Measurements from ENCODE around the gene U2AF2. TPM values are rescaled to one million over a fixed set of nuclear protein-coding genes. Genes with fewer than 3 reads are reported as not detected.

The U2AF2 gene
- total RNA-seq, 1 donor from 2014 or later = 194 TPM

GRCh38 chr19:55616395-55616875, 38.4 kb upstream of the U2AF2 start:
- Histone ChIP-seq H3K27ac (ENCODE audit: low read depth, low read length) (no peak overlapping the region), H2AFZ (ENCODE audit: low read depth, low read length) (no peak overlapping the region), H3K4me2 (ENCODE audit: low read length) (no peak overlapping the region), H3K36me3 (ENCODE audit: insufficient read depth, low read length) (no peaks in the 10 kb centered on the region), H3K79me2 (ENCODE audit: insufficient read depth, low read length) (peaks cover 15% of the 10 kb centered on the region), H3K4me1 (ENCODE audit: insufficient read depth, low read length) (no peaks in the 10 kb centered on the region), H3K9ac (ENCODE audit: low read length) (no peak overlapping the region), H4K20me1 (ENCODE audit: insufficient read depth, low read length) (peaks cover 23% of the 10 kb centered on the region), H3K9me3 (ENCODE audit: insufficient read depth, low read depth, low read length) (no peaks in the 10 kb centered on the region), H3K4me3 (ENCODE audit: insufficient read depth, low read depth, low read length) (no peak overlapping the region), H3K27me3 (ENCODE audit: insufficient read depth, low read length) (no peaks in the 10 kb centered on the region)
- Mint-ChIP-seq H3K4me3 (ENCODE audit: unreplicated experiment) (no peak overlapping the region), H3K4me1 (ENCODE audit: low read depth, unreplicated experiment) (peaks cover 8% of the 10 kb centered on the region), H3K36me3 (ENCODE audit: low read depth, unreplicated experiment) (peaks cover 6% of the 10 kb centered on the region), H3K9me3 (ENCODE audit: unreplicated experiment) (no peaks in the 10 kb centered on the region), H3K27ac (ENCODE audit: unreplicated experiment) (no peak overlapping the region), H3K27me3 (ENCODE audit: low read depth, unreplicated experiment) (no peaks in the 10 kb centered on the region)
- DNase-seq (ENCODE audit: low read depth) (no peak), FAIRE-seq (no peak)
- TF ChIP-seq CTCF (IDR thresholded peaks at IDR 0.05; ENCODE audit: insufficient read depth, low read depth, low read length) = no peak
- TF ChIP-seq EZH2 (IDR thresholded peaks at IDR 0.05; ENCODE audit: insufficient read depth, low read length) = no peak

DNA sequence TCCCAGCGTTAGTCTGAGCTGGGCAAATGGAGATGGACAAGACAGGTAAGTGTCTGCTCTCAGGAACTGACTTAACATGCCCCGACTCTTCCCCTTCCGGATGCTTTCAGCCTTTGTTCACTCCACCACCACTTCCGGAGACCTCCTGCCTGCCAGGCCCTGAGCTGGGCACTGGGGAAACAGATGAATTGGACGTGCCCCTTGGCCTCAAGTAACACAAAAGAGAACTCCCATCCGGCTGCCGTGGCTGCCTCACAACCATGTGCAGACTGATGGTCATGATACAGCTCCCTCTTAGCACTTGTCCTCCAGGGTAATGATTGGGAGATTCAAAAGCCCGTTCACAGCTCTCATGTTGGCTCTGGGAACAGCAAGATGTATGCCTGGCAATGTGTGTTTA, 37.4 kb upstream of the U2AF2 start:
- H3K9ac ChIP-seq (ENCODE audit: low read length) = no peak overlapping the region
- no peak overlapping the region for H3K4me2 ChIP-seq (ENCODE audit: low read length)
- FAIRE-seq (no peak), DNase-seq (ENCODE audit: low read depth) (no peak)
- no peaks in the 10 kb centered on the region for H3K36me3 ChIP-seq (ENCODE audit: insufficient read depth, low read length)
- peaks cover 6% of the 10 kb centered on the region for H3K36me3 Mint-ChIP-seq (ENCODE audit: low read depth, unreplicated experiment)
- no peak overlapping the region for H3K27ac Mint-ChIP-seq (ENCODE audit: unreplicated experiment)
- no peaks in the 10 kb centered on the region for H3K27me3 ChIP-seq (ENCODE audit: insufficient read depth, low read length)
- H3K27me3 Mint-ChIP-seq (ENCODE audit: low read depth, unreplicated experiment) = no peaks in the 10 kb centered on the region
- H3K4me1 ChIP-seq (ENCODE audit: insufficient read depth, low read length) = no peaks in the 10 kb centered on the region
- H3K9me3 ChIP-seq (ENCODE audit: insufficient read depth, low read depth, low read length) = no peaks in the 10 kb centered on the region
- TF ChIP-seq CTCF (IDR thresholded peaks at IDR 0.05; ENCODE audit: insufficient read depth, low read depth, low read length) (no peak), EZH2 (IDR thresholded peaks at IDR 0.05; ENCODE audit: insufficient read depth, low read length) (no peak)
- no peak overlapping the region for H3K4me3 Mint-ChIP-seq (ENCODE audit: unreplicated experiment)
- H3K4me3 ChIP-seq (ENCODE audit: insufficient read depth, low read depth, low read length) = no peak overlapping the region
- H2AFZ ChIP-seq (ENCODE audit: low read depth, low read length) = no peak overlapping the region
- H3K4me1 Mint-ChIP-seq (ENCODE audit: low read depth, unreplicated experiment) = peaks cover 6% of the 10 kb centered on the region
- H3K27ac ChIP-seq (ENCODE audit: low read depth, low read length) = no peak overlapping the region
- no peaks in the 10 kb centered on the region for H3K9me3 Mint-ChIP-seq (ENCODE audit: unreplicated experiment)
- H3K79me2 ChIP-seq (ENCODE audit: insufficient read depth, low read length) = peaks cover 6% of the 10 kb centered on the region
- peaks cover 13% of the 10 kb centered on the region for H4K20me1 ChIP-seq (ENCODE audit: insufficient read depth, low read length)

GRCh38 chr19:55618426-55618825, 36.4 kb upstream of the U2AF2 start:
- H3K4me3 Mint-ChIP-seq (ENCODE audit: unreplicated experiment) = no peak overlapping the region
- no peak overlapping the region for H2AFZ ChIP-seq (ENCODE audit: low read depth, low read length)
- no peaks in the 10 kb centered on the region for H3K9me3 ChIP-seq (ENCODE audit: insufficient read depth, low read depth, low read length)

More at GRCh38 chr19:55618426-55618825, 36.4 kb upstream of the U2AF2 start:
- Mint-ChIP-seq H3K27me3 (ENCODE audit: low read depth, unreplicated experiment) (no peaks in the 10 kb centered on the region), H3K27ac (ENCODE audit: unreplicated experiment) (no peak overlapping the region), H3K36me3 (ENCODE audit: low read depth, unreplicated experiment) (peaks cover 6% of the 10 kb centered on the region), H3K4me1 (ENCODE audit: low read depth, unreplicated experiment) (peaks cover 6% of the 10 kb centered on the region), H3K9me3 (ENCODE audit: unreplicated experiment) (no peaks in the 10 kb centered on the region)
- no peaks in the 10 kb centered on the region for H3K27me3 ChIP-seq (ENCODE audit: insufficient read depth, low read length)
- no peak overlapping the region for H3K9ac ChIP-seq (ENCODE audit: low read length)
- no peak overlapping the region for H3K4me2 ChIP-seq (ENCODE audit: low read length)
- no peaks in the 10 kb centered on the region for H3K4me1 ChIP-seq (ENCODE audit: insufficient read depth, low read length)
- no peak overlapping the region for H3K27ac ChIP-seq (ENCODE audit: low read depth, low read length)
- H3K4me3 ChIP-seq (ENCODE audit: insufficient read depth, low read depth, low read length) = no peak overlapping the region
- TF ChIP-seq EZH2 (IDR thresholded peaks at IDR 0.05; ENCODE audit: insufficient read depth, low read length) = no peak
- TF ChIP-seq CTCF (IDR thresholded peaks at IDR 0.05; ENCODE audit: insufficient read depth, low read depth, low read length) = no peak
- FAIRE-seq (no peak), DNase-seq (ENCODE audit: low read depth) (no peak)
- H3K36me3 ChIP-seq (ENCODE audit: insufficient read depth, low read length) = no peaks in the 10 kb centered on the region
- peaks cover 12% of the 10 kb centered on the region for H4K20me1 ChIP-seq (ENCODE audit: insufficient read depth, low read length)
- peaks cover 7% of the 10 kb centered on the region for H3K79me2 ChIP-seq (ENCODE audit: insufficient read depth, low read length)

Data from astrocyte (in vitro differentiated cells and primary cell).